AG09309 (cell line): ENCODE data around the gene TSHZ2.

Experiments used
- DNase-seq: peaks from one replicate; pipeline ENCODE4 v3.0.0-alpha.2; 2010; ENCODE audit warnings: low read depth
- H3K4me3 ChIP-seq: 2 replicates; pipeline ENCODE4 v1.5.1; 2011; ENCODE audit warnings: mild to moderate bottlenecking, low read depth, low read length, moderate library complexity; ENCODE audit not compliant: control insufficient read depth
- TF ChIP-seq, protein P1 (sequence below): IDR thresholded peaks from 2 replicates; pipeline ENCODE4 v1.5.1; 2011; ENCODE audit warnings: mild to moderate bottlenecking, low read depth, low read length, inconsistent platforms; ENCODE audit not compliant: insufficient read depth, control insufficient read depth; ENCODE audit errors: missing control alignments

Gene TSHZ2

DNA sequence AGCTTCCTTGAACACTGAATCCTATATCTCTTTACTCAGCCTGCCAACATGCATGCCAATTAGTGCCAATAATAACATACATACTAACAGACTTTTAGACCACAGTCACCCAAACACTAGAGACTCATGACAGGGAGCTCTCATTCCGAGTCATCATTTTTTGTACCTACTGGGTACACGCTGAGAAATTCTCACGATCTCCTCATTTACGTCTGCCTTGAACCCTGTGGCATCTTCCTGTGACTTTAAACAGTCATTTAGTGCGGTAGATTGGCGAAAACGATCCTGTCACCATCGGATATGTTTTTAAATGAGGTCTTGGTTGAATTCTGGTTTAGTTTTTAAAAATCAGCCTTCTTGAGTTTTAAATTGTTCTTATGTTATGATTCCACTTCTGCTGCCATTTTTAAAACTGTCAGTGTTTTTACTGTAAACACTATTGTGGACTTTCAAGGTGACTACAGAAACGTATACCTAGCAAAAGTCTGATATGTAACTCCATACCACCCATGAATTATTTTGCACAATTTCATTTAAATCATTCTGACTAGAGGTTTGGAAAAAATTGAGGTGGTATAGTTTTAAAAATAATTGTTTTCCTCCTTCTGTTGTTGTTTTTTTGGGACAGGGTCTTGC is 275.4 kb downstream of the TSHZ2 start:
- H3K4me3 ChIP-seq = no peak overlapping the region

GRCh38 chr20:53250456-53250855 is 278.3 kb downstream of the TSHZ2 start:
- H3K4me3 ChIP-seq = no peak overlapping the region
- no peak for DNase-seq
- TF ChIP-seq, protein P1, sequence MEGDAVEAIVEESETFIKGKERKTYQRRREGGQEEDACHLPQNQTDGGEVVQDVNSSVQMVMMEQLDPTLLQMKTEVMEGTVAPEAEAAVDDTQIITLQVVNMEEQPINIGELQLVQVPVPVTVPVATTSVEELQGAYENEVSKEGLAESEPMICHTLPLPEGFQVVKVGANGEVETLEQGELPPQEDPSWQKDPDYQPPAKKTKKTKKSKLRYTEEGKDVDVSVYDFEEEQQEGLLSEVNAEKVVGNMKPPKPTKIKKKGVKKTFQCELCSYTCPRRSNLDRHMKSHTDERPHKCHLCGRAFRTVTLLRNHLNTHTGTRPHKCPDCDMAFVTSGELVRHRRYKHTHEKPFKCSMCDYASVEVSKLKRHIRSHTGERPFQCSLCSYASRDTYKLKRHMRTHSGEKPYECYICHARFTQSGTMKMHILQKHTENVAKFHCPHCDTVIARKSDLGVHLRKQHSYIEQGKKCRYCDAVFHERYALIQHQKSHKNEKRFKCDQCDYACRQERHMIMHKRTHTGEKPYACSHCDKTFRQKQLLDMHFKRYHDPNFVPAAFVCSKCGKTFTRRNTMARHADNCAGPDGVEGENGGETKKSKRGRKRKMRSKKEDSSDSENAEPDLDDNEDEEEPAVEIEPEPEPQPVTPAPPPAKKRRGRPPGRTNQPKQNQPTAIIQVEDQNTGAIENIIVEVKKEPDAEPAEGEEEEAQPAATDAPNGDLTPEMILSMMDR = no peak

More for the DNA sequence above, 275.4 kb downstream of the TSHZ2 start:
- DNase-seq = no peak
- TF ChIP-seq, protein P1 = no peak

DNA sequence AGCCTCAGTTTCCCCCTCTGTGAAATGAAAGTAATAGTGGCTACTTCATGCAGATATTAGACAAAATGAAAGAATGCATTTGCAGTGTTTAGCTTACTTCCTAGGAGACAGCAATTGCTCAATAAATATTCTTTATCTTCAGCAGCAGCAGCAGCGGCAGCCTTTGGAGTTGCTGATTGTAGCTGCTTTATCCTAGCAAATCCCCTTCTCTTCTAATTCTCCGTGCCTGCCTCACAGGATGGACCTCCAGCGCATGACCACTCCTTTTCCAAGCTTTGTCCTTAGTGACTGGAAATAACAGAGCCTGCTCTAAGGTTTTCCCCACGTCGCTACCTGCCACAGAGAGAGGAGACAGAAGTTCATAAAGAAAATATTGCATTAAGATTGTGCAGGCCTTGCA is 279.8 kb downstream of the TSHZ2 start:
- DNase-seq = no peak
- TF ChIP-seq, protein P1 = no peak
- H3K4me3 ChIP-seq = no peak overlapping the region

DNA sequence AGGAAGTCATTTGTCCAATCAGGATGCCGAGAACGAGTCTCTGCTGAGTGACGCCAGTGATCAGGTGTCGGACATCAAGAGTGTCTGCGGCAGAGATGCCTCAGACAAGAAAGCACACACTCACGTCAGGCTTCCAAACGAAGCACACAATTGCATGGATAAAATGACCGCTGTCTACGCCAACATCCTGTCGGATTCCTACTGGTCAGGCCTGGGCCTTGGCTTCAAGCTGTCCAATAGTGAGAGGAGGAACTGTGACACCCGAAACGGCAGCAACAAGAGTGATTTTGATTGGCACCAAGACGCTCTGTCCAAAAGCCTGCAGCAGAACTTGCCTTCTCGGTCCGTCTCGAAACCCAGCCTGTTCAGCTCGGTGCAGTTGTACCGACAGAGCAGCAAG is 281.5 kb downstream of the TSHZ2 start:
- TF ChIP-seq, protein P1 = no peak
- H3K4me3 ChIP-seq = no peak overlapping the region
- no peak for DNase-seq

DNA sequence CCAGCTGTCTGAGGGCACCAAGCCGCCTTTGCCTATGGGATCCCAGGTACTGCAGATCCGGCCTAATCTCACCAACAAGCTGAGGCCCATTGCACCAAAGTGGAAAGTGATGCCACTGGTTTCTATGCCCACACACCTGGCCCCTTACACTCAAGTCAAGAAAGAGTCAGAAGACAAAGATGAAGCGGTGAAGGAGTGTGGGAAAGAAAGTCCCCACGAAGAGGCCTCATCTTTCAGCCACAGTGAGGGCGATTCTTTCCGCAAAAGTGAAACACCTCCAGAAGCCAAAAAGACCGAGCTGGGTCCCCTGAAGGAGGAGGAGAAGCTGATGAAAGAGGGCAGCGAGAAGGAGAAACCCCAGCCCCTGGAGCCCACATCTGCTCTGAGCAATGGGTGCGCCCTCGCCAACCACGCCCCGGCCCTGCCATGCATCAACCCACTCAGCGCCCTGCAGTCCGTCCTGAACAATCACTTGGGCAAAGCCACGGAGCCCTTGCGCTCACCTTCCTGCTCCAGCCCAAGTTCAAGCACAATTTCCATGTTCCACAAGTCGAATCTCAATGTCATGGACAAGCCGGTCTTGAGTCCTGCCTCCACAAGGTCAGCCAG is 283.0 kb downstream of the TSHZ2 start:
- no peak for DNase-seq
- TF ChIP-seq, protein P1 = no peak
- H3K4me3 ChIP-seq = no peak overlapping the region

GRCh38 chr20:53258741-53259140 is 286.6 kb downstream of the TSHZ2 start:
- TF ChIP-seq, protein P1 = no peak
- DNase-seq = no peak
- H3K4me3 ChIP-seq = no peak overlapping the region

GRCh38 chr20:53260168-53260567 is 288.0 kb downstream of the TSHZ2 start:
- no peak for DNase-seq
- TF ChIP-seq, protein P1 = no peak
- no peak overlapping the region for H3K4me3 ChIP-seq
